H1 (cell line): ENCODE measurements around the gene YEATS4. TPM values are rescaled to one million over a fixed set of nuclear protein-coding genes. Genes with fewer than 3 reads are reported as not detected.

Experiments
- CTCF ChIA-PET: fragments of 300-600 bp; sonication (Branson Sonifier 250); formaldehyde crosslinking; loops from one replicate; lab custom pipeline; 2021; ENCODE audit not compliant: partially characterized antibody; lab: Charles Lee
- POLR2A ChIA-PET: fragments of 300-600 bp; sonication (Branson Sonifier 250); formaldehyde crosslinking; loops from one replicate; lab custom pipeline; 2021; ENCODE audit warnings: inconsistent platforms; ENCODE audit not compliant: partially characterized antibody; lab: Charles Lee
- DNase-seq, 2 experiments: peaks; one replicate each; pipeline versions ENCODE4 v3.0.0 to v3.0.0-alpha.2; 2010 to 2022; ENCODE audit warnings: low spot score in 2 of 2, low read depth in 1 of 2, mixed read lengths in 1 of 2
- FAIRE-seq: peaks from 2 replicates; lab custom pipeline; 2011; peaks lifted over from hg19 to GRCh38; lab: Jason Lieb, UNC
- H2AFZ ChIP-seq: 2 replicates; pipeline ENCODE4 v1.8.1; 2012; ENCODE audit warnings: low read length, inconsistent platforms
- H2AK5ac ChIP-seq: 2 replicates; pipeline ENCODE4 v1.6.1; 2013; ENCODE audit warnings: low read depth, low read length
- H2BK120ac ChIP-seq: replicated peaks from 2 replicates; pipeline ENCODE3; 2013; ENCODE audit warnings: low read depth, low read length, inconsistent platforms
- H2BK12ac ChIP-seq: 2 replicates; pipeline ENCODE4 v1.6.1; 2013; ENCODE audit warnings: low read depth, low read length
- H2BK15ac ChIP-seq: 2 replicates; pipeline ENCODE4 v1.6.1; 2013; ENCODE audit warnings: low read length
- H2BK20ac ChIP-seq: 2 replicates; pipeline ENCODE4 v1.6.1; 2013; ENCODE audit warnings: low read length
- H2BK5ac ChIP-seq: 2 replicates; pipeline ENCODE4 v1.6.1; 2013; ENCODE audit warnings: low read depth, low read length
- H3K14ac ChIP-seq: 2 replicates; pipeline ENCODE4 v1.6.1; 2013; ENCODE audit warnings: inconsistent platforms; ENCODE audit not compliant: insufficient read length
- H3K18ac ChIP-seq: 2 replicates; pipeline ENCODE4 v1.6.1; 2013; ENCODE audit warnings: low read length; ENCODE audit errors: extremely low read depth
- H3K23ac ChIP-seq: 2 replicates; pipeline ENCODE4 v1.6.1; 2013; ENCODE audit warnings: inconsistent platforms; ENCODE audit not compliant: insufficient read length
- H3K23me2 ChIP-seq: 2 replicates; pipeline ENCODE4 v1.6.1; 2013; ENCODE audit warnings: low read depth, low read length
- H3K27ac ChIP-seq: 2 replicates; pipeline ENCODE4 v1.6.1; 2011; ENCODE audit warnings: low read depth, low read length, inconsistent platforms
- H3K27me3 ChIP-seq, 4 experiments: replicated peaks in 1 of 4; 1 replicate in 1 of 4; 2 replicates in 3 of 4; pipeline versions ENCODE4 v1.6.1 to v1.8.1; 2011 to 2013; ENCODE audit warnings: low read length in 3 of 4, mild to moderate bottlenecking in 3 of 4, inconsistent platforms in 2 of 4, mixed read lengths in 2 of 4, moderate library complexity in 1 of 4; ENCODE audit not compliant: control insufficient read depth in 3 of 4, insufficient read depth in 3 of 4; ENCODE audit errors: extremely low read depth in 1 of 4
- H3K36me3 ChIP-seq, 4 experiments: 2 replicates each; pipeline versions ENCODE4 v1.6.1 to v1.8.1; 2011 to 2013; ENCODE audit warnings: mild to moderate bottlenecking in 4 of 4, low read length in 3 of 4, moderate library complexity in 2 of 4, control low read depth in 1 of 4, inconsistent platforms in 1 of 4; ENCODE audit not compliant: insufficient read depth in 4 of 4, control insufficient read depth in 2 of 4
- H3K4ac ChIP-seq: replicated peaks from 2 replicates; pipeline ENCODE3; 2013; ENCODE audit warnings: low read length, low read depth, mixed read lengths, inconsistent platforms; ENCODE audit not compliant: insufficient read length
- H3K4me1 ChIP-seq, 4 experiments: replicated peaks in 1 of 4; 1 replicate in 1 of 4; 2 replicates in 3 of 4; pipeline versions ENCODE4 v1.6.1 to v1.8.1; 2011 to 2013; ENCODE audit warnings: low read length in 3 of 4, inconsistent platforms in 2 of 4, mixed read lengths in 1 of 4; ENCODE audit not compliant: insufficient read depth in 4 of 4, control insufficient read depth in 3 of 4
- H3K4me2 ChIP-seq, 2 experiments: 2 replicates each; pipeline versions ENCODE4 v1.6.1 to v1.8.1; 2011 to 2013; ENCODE audit warnings: low read depth in 2 of 2, low read length in 2 of 2, control low read depth in 1 of 2, inconsistent platforms in 1 of 2, mild to moderate bottlenecking in 1 of 2; ENCODE audit not compliant: insufficient read depth in 1 of 2
- H3K4me3 ChIP-seq, 4 experiments: fragments of 200-600, 300-600 bp in 1 of 4; sonication (generic), shearing (Covaris generic), sonication (Bioruptor Twin) in 1 of 4; 2 replicates each; pipeline versions ENCODE4 v1.5.1 to v1.8.1; 2011 to 2016; ENCODE audit warnings: low read length in 4 of 4, low read depth in 3 of 4, control low read depth in 2 of 4, inconsistent platforms in 2 of 4, mild to moderate bottlenecking in 2 of 4, mixed read lengths in 1 of 4, moderate library complexity in 1 of 4; ENCODE audit not compliant: insufficient read depth in 2 of 4; ENCODE audit errors: extremely low read depth in 1 of 4
- H3K56ac ChIP-seq: replicated peaks from 2 replicates; pipeline ENCODE3; 2013; ENCODE audit warnings: low read depth, mild to moderate bottlenecking, mixed read lengths, low read length, inconsistent platforms; ENCODE audit not compliant: insufficient read length
- H3K79me1 ChIP-seq: 2 replicates; pipeline ENCODE4 v1.6.1; 2013; ENCODE audit warnings: low read depth, low read length, control low read depth
- H3K79me2 ChIP-seq, 2 experiments: 2 replicates each; pipeline versions ENCODE4 v1.6.1 to v1.8.1; 2012 to 2013; ENCODE audit warnings: low read length in 2 of 2, mild to moderate bottlenecking in 2 of 2, inconsistent platforms in 1 of 2; ENCODE audit not compliant: insufficient read depth in 2 of 2, control insufficient read depth in 1 of 2
- H3K9ac ChIP-seq, 4 experiments: replicated peaks in 1 of 4; 1 replicate in 1 of 4; 2 replicates in 3 of 4; pipeline versions ENCODE4 v1.6.1 to v1.8.1; 2011 to 2013; ENCODE audit warnings: low read depth in 3 of 4, low read length in 3 of 4, control low read depth in 2 of 4, mild to moderate bottlenecking in 2 of 4, moderate library complexity in 2 of 4, inconsistent platforms in 1 of 4; ENCODE audit errors: extremely low read depth in 1 of 4
- H3K9me3 ChIP-seq, 2 experiments: 2 replicates each; pipeline versions ENCODE4 v1.6.1 to v1.8.1; 2012 to 2013; ENCODE audit warnings: mild to moderate bottlenecking in 2 of 2, moderate library complexity in 2 of 2, control low read depth in 1 of 2, inconsistent platforms in 1 of 2, low read depth in 1 of 2, low read length in 1 of 2, mixed read lengths in 1 of 2; ENCODE audit not compliant: insufficient read depth in 2 of 2
- H4K20me1 ChIP-seq, 2 experiments: replicated peaks in 1 of 2; 2 replicates each; pipeline versions ENCODE3 to v1.8.1; 2011 to 2013; ENCODE audit warnings: inconsistent platforms in 2 of 2, low read length in 2 of 2, mild to moderate bottlenecking in 1 of 2; ENCODE audit not compliant: insufficient read depth in 2 of 2, control insufficient read depth in 1 of 2
- H4K5ac ChIP-seq: 2 replicates; pipeline ENCODE4 v1.6.1; 2013; ENCODE audit warnings: low read length, low read depth, mixed read lengths, inconsistent platforms; ENCODE audit not compliant: insufficient read length
- H4K8ac ChIP-seq: 2 replicates; pipeline ENCODE4 v1.8.0; 2013; ENCODE audit warnings: mild to moderate bottlenecking, moderate library complexity, low read length, inconsistent platforms; ENCODE audit not compliant: insufficient read depth; ENCODE audit errors: extremely low read depth
- H4K91ac ChIP-seq: replicated peaks from 2 replicates; pipeline ENCODE3; 2013; ENCODE audit warnings: low read length, mixed read lengths, inconsistent platforms; ENCODE audit not compliant: insufficient read length
- KDM4A ChIP-seq: IDR thresholded peaks from one replicate; pipeline ENCODE4 v1.7.1; 2012; ENCODE audit warnings: low read depth, mild to moderate bottlenecking, moderate library complexity, low read length, inconsistent platforms; ENCODE audit not compliant: severe bottlenecking
- POLR2AphosphoS5 ChIP-seq: IDR thresholded peaks from 2 replicates; pipeline ENCODE4 v1.6.1; 2011; ENCODE audit warnings: low read depth, low read length
- RBBP5 ChIP-seq: IDR thresholded peaks from 2 replicates; pipeline ENCODE4 v1.7.1; 2012; ENCODE audit warnings: low read depth, mild to moderate bottlenecking, inconsistent platforms, low read length, moderate library complexity, borderline replicate concordance
- TAF7 ChIP-seq: optimal IDR thresholded peaks from 2 replicates; pipeline ENCODE3; 2011; ENCODE audit warnings: low read depth, mild to moderate bottlenecking, inconsistent platforms, low read length, moderate library complexity, borderline replicate concordance
- ZNF274 ChIP-seq: IDR thresholded peaks from 2 replicates; pipeline ENCODE4 v1.7.0; 2012; ENCODE audit warnings: low read length, borderline replicate concordance; ENCODE audit errors: extremely low read depth
- WGBS, 2 experiments: shearing (Covaris generic) in 1 of 2; methylation state at CpG; one replicate each; pipeline versions ENCODE4 v1.1.6 to v1.1.7; 2013 to 2015; ENCODE audit warnings: low lambda C conversion rate in 2 of 2, mixed read lengths in 2 of 2, inconsistent platforms in 1 of 2, low coverage in 1 of 2, missing lambda C conversion rate in 1 of 2; ENCODE audit not compliant: insufficient replicate concordance in 2 of 2, insufficient coverage in 1 of 2, insufficient read length in 1 of 2; ENCODE audit errors: extremely low coverage in 1 of 2, missing lambda C conversion rate in 1 of 2; 5-methylcytosine and 5-hydroxymethylcytosine counted together
- polyA plus RNA-seq, 7 experiments: library from polyadenylated mRNA; depleted of rRNA in 3 of 7; stranded (reverse) in 5 of 7; unstranded in 2 of 7; fragments of >200 nt in 5 of 7; fragments of 200-250 nt in 2 of 7; gene quantifications; 1 replicate in 5 of 7; 2 replicates in 1 of 7; 4 replicates in 1 of 7; pipeline versions ENCODE4 v1.2.1 to v1.2.3, GENCODE V29; 2011 to 2013; ENCODE audit warnings: missing spikeins in 2 of 7, mixed read lengths in 2 of 7
- total RNA-seq: library from RNA; stranded (reverse); fragmentation: NEBNext Ultra II Directional; extraction: Animal tissue kit (Norgen Biotek cat#: 25700); gene quantifications from 2 replicates; pipeline ENCODE4 v1.2.1, GENCODE V29; 2021
- TF ChIP-seq, protein P1 (sequence below): IDR thresholded peaks from 2 replicates; pipeline ENCODE4 v1.6.1; 2011; ENCODE audit warnings: low read length, improper control_type of control experiment
- TF ChIP-seq, protein P2 (sequence below), 3 experiments: IDR thresholded peaks; 1 replicate in 2 of 3; 2 replicates in 1 of 3; pipeline versions ENCODE4 v1.5.1 to v1.6.1; 2011; ENCODE audit warnings: low read length in 3 of 3, mild to moderate bottlenecking in 3 of 3, inconsistent platforms in 2 of 3, low read depth in 1 of 3, moderate library complexity in 1 of 3; ENCODE audit not compliant: insufficient read depth in 1 of 3; ENCODE audit errors: control extremely low read depth in 1 of 3

Gene YEATS4
- total and polyA plus RNA-seq, 2 of the 8 experiments (the other 6 are each of a cell fraction or from before 2014, with no cell fraction given) = 25.7 to 32.5 TPM

DNA sequence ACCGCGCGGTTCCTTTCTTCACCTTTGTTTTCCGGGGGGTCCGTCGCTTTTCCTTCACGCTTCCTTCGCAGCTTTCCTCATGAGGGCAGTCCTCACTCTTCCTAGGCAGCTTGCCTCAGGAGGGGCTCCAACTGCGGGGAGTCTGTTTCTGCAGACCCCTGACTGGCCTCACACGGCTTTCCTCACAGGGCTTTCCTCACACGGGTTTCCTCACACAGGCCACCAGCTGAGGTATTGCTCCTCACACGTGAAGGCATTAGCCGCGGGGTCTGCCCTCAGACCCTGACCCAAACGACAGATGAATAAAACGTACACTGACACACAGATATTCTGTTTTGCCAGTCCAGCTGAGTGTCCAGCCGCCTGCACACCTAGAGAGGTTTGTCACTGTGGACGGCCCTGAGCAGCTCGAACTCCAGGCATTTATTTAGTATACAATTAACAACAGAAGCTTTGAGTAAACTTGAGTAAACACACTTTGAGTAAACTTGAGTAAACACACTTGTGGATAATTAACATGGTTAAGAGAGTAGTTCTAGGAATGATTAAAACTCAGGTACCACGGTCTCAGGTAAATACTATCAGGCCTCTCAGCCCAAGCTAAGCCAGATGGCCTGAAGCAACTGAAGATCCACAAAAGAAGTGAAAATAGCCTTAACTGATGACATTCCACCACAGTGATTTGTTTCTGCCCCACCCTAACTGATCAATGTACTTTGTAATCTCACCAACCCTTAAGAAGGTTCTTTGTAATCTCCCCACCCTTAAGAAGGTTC, 27.4 kb upstream of the YEATS4 start:
- WGBS, 2 experiments = 83% methylated on average over 18 of the region's 20 CpGs; no CpG with 5 or more reads in 1 of the 2 experiments
- no peak overlapping the region for H3K4me3 ChIP-seq

More for the DNA sequence above, 27.4 kb upstream of the YEATS4 start:
- Histone ChIP-seq H3K18ac (peak overlapping the region; percentile 38; the same call in 1 of the 2 replicates), H2BK20ac (0 out of 2 replicates have a peak overlapping the region, but pooled peaks have one; percentile 21), H3K36me3 (no peaks in the 10 kb centered on the region), H4K20me1 (no peaks in the 10 kb centered on the region), H3K27me3 (no peaks in the 10 kb centered on the region), H3K79me2 (no peaks in the 10 kb centered on the region), H3K4me2 (peak overlapping the region; percentile 61 to 81; a peak in 2 of 4 replicates), H4K91ac (peak overlapping the region; percentile 11), H2BK15ac (peak overlapping the region; percentile 61; the same call in 1 of the 2 replicates), H3K4me1 (peaks cover 0 to 27% (median 9%) of the 10 kb centered on the region in 4 experiments; a peak in 3 of 7 replicates), H2BK120ac (peak overlapping the region; percentile 31), H2BK5ac (peak overlapping the region; percentile 58), H3K14ac (no peak overlapping the region), H2BK12ac (peak overlapping the region; percentile 77), H4K8ac (peak overlapping the region; percentile 59; the same call in 1 of the 2 replicates), H4K5ac (no peak overlapping the region), H3K9me3 (no peaks in the 10 kb centered on the region), H3K9ac (no peak overlapping the region), H3K4ac (no peak overlapping the region), H3K23ac (no peak overlapping the region), H3K56ac (no peak overlapping the region), H2AK5ac (no peak overlapping the region), H3K23me2 (no peaks in the 10 kb centered on the region), H3K79me1 (no peaks in the 10 kb centered on the region), H3K27ac (no peak overlapping the region), H2AFZ (peak overlapping the region; percentile 87)
- ChIA-PET POLR2A (no interaction called here), CTCF (interaction anchor here (0.8 to 2.3 kb wide), 7 partner anchors 10 to 298 kb away, joined by 3 to 7 read pairs (median 5); partner anchors contain the start of gene LYZ)
- DNase-seq (no peak), FAIRE-seq (no peak)
- TF ChIP-seq POLR2AphosphoS5 (no peak), ZNF274 (no peak), KDM4A (no peak), TAF7 (no peak), RBBP5 (no peak)
- TF ChIP-seq, protein P1, sequence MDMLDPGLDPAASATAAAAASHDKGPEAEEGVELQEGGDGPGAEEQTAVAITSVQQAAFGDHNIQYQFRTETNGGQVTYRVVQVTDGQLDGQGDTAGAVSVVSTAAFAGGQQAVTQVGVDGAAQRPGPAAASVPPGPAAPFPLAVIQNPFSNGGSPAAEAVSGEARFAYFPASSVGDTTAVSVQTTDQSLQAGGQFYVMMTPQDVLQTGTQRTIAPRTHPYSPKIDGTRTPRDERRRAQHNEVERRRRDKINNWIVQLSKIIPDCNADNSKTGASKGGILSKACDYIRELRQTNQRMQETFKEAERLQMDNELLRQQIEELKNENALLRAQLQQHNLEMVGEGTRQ = no peak
- TF ChIP-seq, protein P2, sequence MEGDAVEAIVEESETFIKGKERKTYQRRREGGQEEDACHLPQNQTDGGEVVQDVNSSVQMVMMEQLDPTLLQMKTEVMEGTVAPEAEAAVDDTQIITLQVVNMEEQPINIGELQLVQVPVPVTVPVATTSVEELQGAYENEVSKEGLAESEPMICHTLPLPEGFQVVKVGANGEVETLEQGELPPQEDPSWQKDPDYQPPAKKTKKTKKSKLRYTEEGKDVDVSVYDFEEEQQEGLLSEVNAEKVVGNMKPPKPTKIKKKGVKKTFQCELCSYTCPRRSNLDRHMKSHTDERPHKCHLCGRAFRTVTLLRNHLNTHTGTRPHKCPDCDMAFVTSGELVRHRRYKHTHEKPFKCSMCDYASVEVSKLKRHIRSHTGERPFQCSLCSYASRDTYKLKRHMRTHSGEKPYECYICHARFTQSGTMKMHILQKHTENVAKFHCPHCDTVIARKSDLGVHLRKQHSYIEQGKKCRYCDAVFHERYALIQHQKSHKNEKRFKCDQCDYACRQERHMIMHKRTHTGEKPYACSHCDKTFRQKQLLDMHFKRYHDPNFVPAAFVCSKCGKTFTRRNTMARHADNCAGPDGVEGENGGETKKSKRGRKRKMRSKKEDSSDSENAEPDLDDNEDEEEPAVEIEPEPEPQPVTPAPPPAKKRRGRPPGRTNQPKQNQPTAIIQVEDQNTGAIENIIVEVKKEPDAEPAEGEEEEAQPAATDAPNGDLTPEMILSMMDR (IDR thresholded peaks at IDR 0.05; ENCODE audit: control extremely low read depth in 1 of 3, insufficient read depth in 1 of 3, low read depth in 1 of 3, low read length in 3 of 3) = no peak
